ENCODE data around the gene AKR7A2.

AKR7A2 gene

DNA sequence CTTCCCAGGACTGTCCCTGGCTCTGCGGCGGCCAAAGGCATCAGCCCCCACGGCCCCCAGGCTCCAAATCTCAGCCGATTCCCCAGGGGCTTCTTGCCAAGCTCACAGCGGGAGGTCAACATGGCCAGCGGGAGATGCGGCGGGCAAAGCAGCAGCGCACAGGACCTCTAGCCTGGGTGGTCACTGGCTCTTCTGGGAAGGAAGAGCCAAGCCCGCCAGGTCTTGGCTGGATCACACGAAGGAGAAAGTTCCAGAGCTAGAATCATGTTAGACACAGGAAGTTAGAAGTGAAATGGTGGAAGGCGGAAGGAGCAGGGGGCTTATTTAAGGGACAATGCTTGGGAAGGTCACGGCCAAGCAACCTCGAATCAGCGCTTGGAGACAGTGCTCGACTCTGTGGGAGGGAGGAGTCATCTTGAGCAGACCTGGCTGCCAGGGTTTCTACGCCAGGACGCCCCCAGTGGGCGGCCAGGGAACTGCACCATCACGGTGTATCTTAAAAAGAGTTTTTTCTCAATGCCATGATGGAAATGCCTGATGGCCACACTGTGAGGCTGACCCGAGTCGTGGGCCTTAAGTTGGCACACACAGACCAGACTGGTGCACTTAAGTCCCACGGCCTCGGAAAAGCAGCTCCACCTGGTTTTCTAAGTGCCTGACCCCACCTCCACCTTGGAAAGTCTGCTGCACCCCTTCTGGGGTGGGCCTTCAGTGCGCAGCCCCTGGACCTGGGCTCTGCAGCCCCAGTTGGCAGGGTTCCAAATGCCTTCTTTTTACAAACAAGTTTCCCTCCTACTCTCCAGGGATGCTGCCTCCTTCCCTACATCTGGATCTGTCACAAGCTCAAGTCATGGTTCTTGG, 29.5 kb upstream of the AKR7A2 start:
- Mint-ChIP-seq H3K4me3 (peak overlapping the region; percentile 29), H3K27ac (ENCODE audit: low read depth) (no peak overlapping the region), H3K4me1 (peaks cover 11% of the 10 kb centered on the region), H3K36me3 (ENCODE audit: insufficient read depth) (peaks cover 52% of the 10 kb centered on the region), H3K9me3 (no peaks in the 10 kb centered on the region), H3K27me3 (no peaks in the 10 kb centered on the region)
- ATAC-seq (replicated peaks; ENCODE audit: extremely low read depth, poor library complexity, severe bottlenecking) (peak; percentile 64), DNase-seq (ENCODE audit: low spot score in 2 of 2) (peak; percentile 52 to 63)

GRCh38 chr1:19340387-19340937, 28.5 kb upstream of the AKR7A2 start:
- H3K27ac Mint-ChIP-seq (ENCODE audit: low read depth) = no peak overlapping the region
- H3K4me1 Mint-ChIP-seq = peaks cover 11% of the 10 kb centered on the region
- DNase-seq (ENCODE audit: low spot score in 2 of 2) (no peak), ATAC-seq (replicated peaks; ENCODE audit: extremely low read depth, poor library complexity, severe bottlenecking) (no peak)
- no peak overlapping the region for H3K4me3 Mint-ChIP-seq
- no peaks in the 10 kb centered on the region for H3K9me3 Mint-ChIP-seq
- H3K36me3 Mint-ChIP-seq (ENCODE audit: insufficient read depth) = peaks cover 48% of the 10 kb centered on the region
- no peaks in the 10 kb centered on the region for H3K27me3 Mint-ChIP-seq

GRCh38 chr1:19339214-19339861, 27.4 kb upstream of the AKR7A2 start:
- DNase-seq (ENCODE audit: low spot score in 2 of 2) (no peak), ATAC-seq (replicated peaks; ENCODE audit: extremely low read depth, poor library complexity, severe bottlenecking) (no peak)
- Mint-ChIP-seq H3K27ac (ENCODE audit: low read depth) (no peak overlapping the region), H3K27me3 (no peaks in the 10 kb centered on the region), H3K4me3 (no peak overlapping the region), H3K4me1 (peaks cover 11% of the 10 kb centered on the region), H3K36me3 (ENCODE audit: insufficient read depth) (peaks cover 45% of the 10 kb centered on the region), H3K9me3 (no peaks in the 10 kb centered on the region)

DNA sequence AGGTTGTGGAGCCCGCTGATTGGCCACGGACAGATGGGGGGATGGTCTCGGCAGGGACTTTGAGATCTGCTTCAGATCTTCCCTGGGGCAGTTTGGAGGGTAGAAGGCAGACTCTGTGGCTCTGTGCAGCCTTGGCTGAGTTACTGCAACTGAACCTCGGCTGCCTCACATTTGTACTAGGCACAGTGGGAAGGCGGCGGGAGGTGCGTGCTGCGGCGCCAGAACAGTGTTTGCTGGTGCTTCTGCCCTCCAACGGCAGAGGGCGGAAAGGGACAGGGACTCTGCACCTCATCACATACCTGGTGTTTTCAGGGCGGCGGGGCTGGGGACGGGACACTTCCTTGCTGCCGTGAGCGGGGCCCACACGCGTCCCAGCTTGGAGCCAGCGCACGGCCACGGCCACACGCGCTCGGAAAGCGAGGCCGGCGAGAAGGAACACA, 26.4 kb upstream of the AKR7A2 start:
- Mint-ChIP-seq H3K36me3 (ENCODE audit: insufficient read depth) (peaks cover 43% of the 10 kb centered on the region), H3K4me3 (no peak overlapping the region)

GRCh38 chr1:19337289-19337688, 25.3 kb upstream of the AKR7A2 start:
- peaks cover 42% of the 10 kb centered on the region for H3K36me3 Mint-ChIP-seq (ENCODE audit: insufficient read depth)
- H3K4me3 Mint-ChIP-seq = no peak overlapping the region
- no peaks in the 10 kb centered on the region for H3K9me3 Mint-ChIP-seq
- no peaks in the 10 kb centered on the region for H3K27me3 Mint-ChIP-seq
- peaks cover 6% of the 10 kb centered on the region for H3K4me1 Mint-ChIP-seq
- ATAC-seq (replicated peaks; ENCODE audit: extremely low read depth, poor library complexity, severe bottlenecking) = no peak
- H3K27ac Mint-ChIP-seq (ENCODE audit: low read depth) = peak overlapping the region; percentile 49
- no peak for DNase-seq (ENCODE audit: low spot score in 2 of 2)

More for the DNA sequence above, 26.4 kb upstream of the AKR7A2 start:
- no peak overlapping the region for H3K27ac Mint-ChIP-seq (ENCODE audit: low read depth)
- H3K9me3 Mint-ChIP-seq = no peaks in the 10 kb centered on the region
- DNase-seq (ENCODE audit: low spot score in 2 of 2) = no peak
- no peaks in the 10 kb centered on the region for H3K27me3 Mint-ChIP-seq
- no peak for ATAC-seq (replicated peaks; ENCODE audit: extremely low read depth, poor library complexity, severe bottlenecking)
- H3K4me1 Mint-ChIP-seq = peaks cover 11% of the 10 kb centered on the region

- DNase-seq (ENCODE audit: low spot score in 2 of 2) (no peak), ATAC-seq (replicated peaks; ENCODE audit: extremely low read depth, poor library complexity, severe bottlenecking) (no peak)
- Mint-ChIP-seq H3K36me3 (ENCODE audit: insufficient read depth) (peaks cover 44% of the 10 kb centered on the region), H3K27ac (ENCODE audit: low read depth) (peak overlapping the region; percentile 49), H3K27me3 (no peaks in the 10 kb centered on the region), H3K9me3 (no peaks in the 10 kb centered on the region), H3K4me1 (peaks cover 6% of the 10 kb centered on the region), H3K4me3 (no peak overlapping the region)
These were observed 24.6 kb upstream of the AKR7A2 start for GRCh38 chr1:19336543-19336942.

DNA sequence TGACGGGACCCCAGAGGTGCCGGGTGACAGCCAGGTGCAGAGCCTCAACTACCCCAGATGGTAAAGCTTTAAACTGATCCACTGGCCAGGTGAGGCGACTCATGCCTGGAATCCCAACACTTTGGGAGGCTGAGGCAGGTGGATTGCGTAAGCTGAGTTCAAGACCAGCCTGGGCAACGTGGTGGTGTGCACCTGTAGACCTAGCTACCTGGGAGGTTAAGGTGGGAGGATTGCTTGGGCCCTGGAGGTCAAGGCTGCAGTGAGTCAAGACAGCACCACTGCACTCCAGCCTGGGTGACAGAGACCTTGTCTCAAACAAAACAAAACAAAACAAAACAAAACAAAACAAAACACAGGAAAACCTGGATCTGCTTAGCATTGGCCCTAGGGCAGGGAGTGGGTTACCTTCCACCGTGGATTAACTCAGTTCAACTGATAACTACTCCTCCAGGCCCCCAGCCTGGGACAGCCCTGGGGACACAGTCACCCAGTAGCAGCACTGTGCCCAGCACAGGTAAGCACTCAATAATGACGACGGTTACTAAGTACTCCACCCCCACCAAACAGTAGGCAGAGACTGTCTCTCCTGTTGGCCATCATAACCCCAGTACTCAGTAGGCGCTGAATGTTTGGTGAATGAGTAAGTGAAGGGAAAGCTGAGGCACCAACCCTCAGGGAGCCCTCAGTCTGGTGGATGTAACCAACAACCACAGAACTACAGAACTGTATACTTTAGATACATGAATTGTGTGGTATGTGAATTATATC, 21.8 kb upstream of the AKR7A2 start:
- Mint-ChIP-seq H3K27me3 (no peaks in the 10 kb centered on the region), H3K36me3 (ENCODE audit: insufficient read depth) (peaks cover 33% of the 10 kb centered on the region)

DNA sequence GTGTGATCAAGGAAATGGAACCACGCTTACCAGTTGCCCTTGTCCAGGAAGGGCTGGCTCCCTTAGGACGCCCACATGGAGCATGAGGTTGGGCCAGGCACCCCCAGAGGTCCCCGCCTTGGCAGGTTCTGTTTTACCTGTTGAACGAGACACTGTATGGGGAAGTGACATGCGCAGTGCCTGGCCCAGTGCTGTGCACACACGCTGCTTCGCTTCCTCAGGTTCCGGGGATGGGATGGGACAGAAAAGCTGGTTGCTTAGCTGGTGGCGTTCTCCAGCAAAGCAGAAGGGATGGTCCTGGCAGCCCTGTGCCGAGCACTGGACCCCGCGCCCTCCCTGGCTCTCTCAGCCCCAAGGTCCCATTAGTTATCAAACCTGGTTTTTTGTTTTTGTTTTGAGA, 20.9 kb upstream of the AKR7A2 start:
- H3K36me3 Mint-ChIP-seq (ENCODE audit: insufficient read depth) = peaks cover 31% of the 10 kb centered on the region
- H3K27me3 Mint-ChIP-seq = no peaks in the 10 kb centered on the region
- peaks cover 6% of the 10 kb centered on the region for H3K4me1 Mint-ChIP-seq
- H3K9me3 Mint-ChIP-seq = no peaks in the 10 kb centered on the region
- DNase-seq (ENCODE audit: low spot score in 2 of 2) (no peak), ATAC-seq (replicated peaks; ENCODE audit: extremely low read depth, poor library complexity, severe bottlenecking) (no peak)
- H3K27ac Mint-ChIP-seq (ENCODE audit: low read depth) = peak overlapping the region; percentile 22
- no peak overlapping the region for H3K4me3 Mint-ChIP-seq

More for the DNA sequence above, 21.8 kb upstream of the AKR7A2 start:
- H3K27ac Mint-ChIP-seq (ENCODE audit: low read depth) = no peak overlapping the region
- H3K4me3 Mint-ChIP-seq = no peak overlapping the region
- peaks cover 6% of the 10 kb centered on the region for H3K4me1 Mint-ChIP-seq
- no peaks in the 10 kb centered on the region for H3K9me3 Mint-ChIP-seq
- ATAC-seq (replicated peaks; ENCODE audit: extremely low read depth, poor library complexity, severe bottlenecking) (no peak), DNase-seq (ENCODE audit: low spot score in 2 of 2) (no peak)

GRCh38 chr1:19331262-19331878, 19.4 kb upstream of the AKR7A2 start:
- H3K4me3 Mint-ChIP-seq = no peak overlapping the region
- H3K36me3 Mint-ChIP-seq (ENCODE audit: insufficient read depth) = peaks cover 31% of the 10 kb centered on the region
- H3K27ac Mint-ChIP-seq (ENCODE audit: low read depth) = peak overlapping the region; percentile 57
- ATAC-seq (replicated peaks; ENCODE audit: extremely low read depth, poor library complexity, severe bottlenecking) (no peak), DNase-seq (ENCODE audit: low spot score in 2 of 2) (no peak)
- H3K4me1 Mint-ChIP-seq = no peaks in the 10 kb centered on the region
- H3K27me3 Mint-ChIP-seq = no peaks in the 10 kb centered on the region
- no peaks in the 10 kb centered on the region for H3K9me3 Mint-ChIP-seq

DNA sequence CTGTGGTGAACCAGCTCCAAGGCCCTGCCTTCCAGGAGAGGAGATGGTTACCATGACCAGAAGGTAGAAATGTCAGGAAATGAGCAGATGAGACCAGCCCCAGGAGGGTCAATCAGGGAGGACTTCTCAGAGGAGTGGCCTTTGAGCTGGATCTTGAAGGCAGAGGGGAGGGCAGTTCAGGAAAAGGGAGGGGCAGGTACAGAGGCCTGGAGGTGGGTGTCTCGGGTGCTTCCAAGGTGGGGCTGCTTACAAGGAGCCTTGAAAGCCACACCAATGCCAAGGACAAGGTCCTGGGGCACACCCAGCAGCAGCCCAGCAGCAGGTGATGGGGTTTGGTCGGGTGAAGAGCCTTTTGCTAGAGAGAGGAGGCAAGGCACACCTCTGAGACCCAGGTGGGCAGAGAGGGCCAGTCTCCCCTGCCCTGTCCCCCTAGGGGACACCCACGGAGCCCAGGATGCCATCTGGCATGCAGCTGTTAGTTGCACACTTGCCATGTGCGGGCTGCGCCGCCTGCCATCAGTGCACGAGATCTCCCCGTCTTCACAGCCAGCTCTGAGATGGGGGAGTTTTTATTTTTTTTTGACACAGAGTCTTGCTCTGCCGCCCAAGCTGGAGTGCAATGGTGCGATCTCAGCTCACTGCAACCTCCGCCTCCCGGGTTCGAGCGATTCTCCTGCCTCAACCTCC, 18.6 kb upstream of the AKR7A2 start:
- no peak for DNase-seq (ENCODE audit: low spot score in 2 of 2)
- peak overlapping the region; percentile 14 for H3K4me3 Mint-ChIP-seq
- peaks cover 35% of the 10 kb centered on the region for H3K36me3 Mint-ChIP-seq (ENCODE audit: insufficient read depth)
- no peaks in the 10 kb centered on the region for H3K27me3 Mint-ChIP-seq
- ATAC-seq (replicated peaks; ENCODE audit: extremely low read depth, poor library complexity, severe bottlenecking) = no peak
- no peaks in the 10 kb centered on the region for H3K4me1 Mint-ChIP-seq
- no peaks in the 10 kb centered on the region for H3K9me3 Mint-ChIP-seq
- H3K27ac Mint-ChIP-seq (ENCODE audit: low read depth) = no peak overlapping the region

- Mint-ChIP-seq H3K36me3 (ENCODE audit: insufficient read depth) (peaks cover 40% of the 10 kb centered on the region), H3K27me3 (no peaks in the 10 kb centered on the region), H3K9me3 (no peaks in the 10 kb centered on the region), H3K4me1 (no peaks in the 10 kb centered on the region), H3K27ac (ENCODE audit: low read depth) (peak overlapping the region; percentile 65), H3K4me3 (peak overlapping the region; percentile 14)
- ATAC-seq (replicated peaks; ENCODE audit: extremely low read depth, poor library complexity, severe bottlenecking) (no peak), DNase-seq (ENCODE audit: low spot score in 2 of 2) (no peak)
These were observed 17.7 kb upstream of the AKR7A2 start for GRCh38 chr1:19329611-19330010.
